Panc1 (cell line): ENCODE results near the gene FAM107B. TPM values are rescaled to one million over a fixed set of nuclear protein-coding genes. Genes with fewer than 3 reads are reported as not detected.

ENCODE experiments used
- ATAC-seq: fragments of 200-7000 bp; cut with Tn5 transposase; 2 replicates; pipeline ENCODE4 v1.9.1; 2020; ENCODE audit warnings: mild to moderate bottlenecking, moderate library complexity
- BruUV-seq: library from RNA; stranded (reverse); fragments of 400-500 nt; replicated peaks from 2 replicates; lab custom pipeline; 2021; lab: Mats Ljungman, UMichigan
- CTCF ChIA-PET: fragments of 300-600 bp; sonication (Branson Sonifier 250); formaldehyde crosslinking; loops from one replicate; lab custom pipeline; 2022; ENCODE audit warnings: antibody characterized with exemption; lab: Charles Lee
- POLR2A ChIA-PET: fragments of 300-600 bp; sonication (Branson Sonifier 250); formaldehyde crosslinking; loops from one replicate; lab custom pipeline; 2022; ENCODE audit warnings: antibody characterized with exemption; lab: Charles Lee
- DNase-seq: peaks from one replicate; pipeline ENCODE4 v3.0.0-alpha.2; 2010; ENCODE audit warnings: low read depth, low spot score
- H3K27ac ChIP-seq: 2 replicates; pipeline ENCODE4 v1.5.1; 2011; ENCODE audit warnings: mild to moderate bottlenecking, low read length, inconsistent platforms
- H3K27me3 ChIP-seq: fragments of 200-500 bp; sonication (Bioruptor generic); 2 replicates; pipeline ENCODE4 v1.6.0; 2014; ENCODE audit warnings: low read length, inconsistent platforms; ENCODE audit not compliant: control insufficient read depth, insufficient read depth
- H3K36me3 ChIP-seq: fragments of 200-500 bp; sonication (Bioruptor generic); 2 replicates; pipeline ENCODE4 v1.5.1; 2014; ENCODE audit warnings: inconsistent platforms, mild to moderate bottlenecking, low read length, moderate library complexity; ENCODE audit not compliant: control insufficient read depth, insufficient read depth
- H3K4me1 ChIP-seq: 2 replicates; pipeline ENCODE4 v1.5.1; 2011; ENCODE audit warnings: inconsistent platforms, mild to moderate bottlenecking, low read length, moderate library complexity; ENCODE audit not compliant: control insufficient read depth, insufficient read depth
- H3K4me3 ChIP-seq, 2 experiments: 2 replicates each; pipeline ENCODE4 v1.5.1; 2011 to 2012; ENCODE audit warnings: low read depth in 2 of 2, low read length in 2 of 2, mild to moderate bottlenecking in 2 of 2, inconsistent platforms in 1 of 2, moderate library complexity in 1 of 2
- H3K9me3 ChIP-seq: fragments of 200-500 bp; sonication (Bioruptor generic); 2 replicates; pipeline ENCODE4 v1.5.1; 2014; ENCODE audit warnings: low read depth, mild to moderate bottlenecking, inconsistent platforms, low read length, moderate library complexity; ENCODE audit not compliant: control insufficient read depth, insufficient read depth
- POLR2AphosphoS5 ChIP-seq: IDR thresholded peaks from 2 replicates; pipeline ENCODE4 v1.6.1; 2012; ENCODE audit warnings: mild to moderate bottlenecking, low read depth, low read length, moderate library complexity
- SIN3A ChIP-seq: IDR thresholded peaks from 2 replicates; pipeline ENCODE4 v1.6.1; 2012; ENCODE audit warnings: low read depth, mild to moderate bottlenecking, low read length, moderate library complexity, borderline replicate concordance; ENCODE audit not compliant: insufficient read depth
- TCF7L2 ChIP-seq: IDR thresholded peaks from 2 replicates; pipeline ENCODE4 v1.6.1; 2011; ENCODE audit warnings: mild to moderate bottlenecking, low read depth, low read length, inconsistent platforms
- in situ Hi-C: cut with HindIII; loops from 2 replicates; pipeline ENCODE4 v1.10.0; 2016; ENCODE audit warnings: low sequenced_read_pairs, low pct_unique_long_range_greater_than_20kb
- intact Hi-C: fragments of 100-400 bp; cut with micrococcal nuclease; formaldehyde crosslinking; loops from one replicate; pipeline ENCODE4 v1.10.0; 2022; ENCODE audit not compliant: unreplicated experiment
- total RNA-seq: library from RNA; stranded (reverse); gene quantifications from one replicate; pipeline ENCODE4 v1.2.1, GENCODE V29; 2021; ENCODE audit not compliant: unreplicated experiment
- TF ChIP-seq, protein P1 (sequence below): fragments of 450-650 bp; IDR thresholded peaks from 2 replicates; pipeline ENCODE4 v1.5.1; 2017; ENCODE audit warnings: mild to moderate bottlenecking
- TF ChIP-seq, protein P2 (sequence below), 2 experiments: IDR thresholded peaks; 2 replicates each; pipeline ENCODE4 v1.6.1; 2011 to 2012; ENCODE audit warnings: low read depth in 2 of 2, control low read depth in 1 of 2, low read length in 1 of 2, mild to moderate bottlenecking in 1 of 2, moderate library complexity in 1 of 2; ENCODE audit not compliant: insufficient read depth in 1 of 2

The FAM107B gene
- total RNA-seq, 1 experiment from 2014 or later: 13.4 TPM

DNA sequence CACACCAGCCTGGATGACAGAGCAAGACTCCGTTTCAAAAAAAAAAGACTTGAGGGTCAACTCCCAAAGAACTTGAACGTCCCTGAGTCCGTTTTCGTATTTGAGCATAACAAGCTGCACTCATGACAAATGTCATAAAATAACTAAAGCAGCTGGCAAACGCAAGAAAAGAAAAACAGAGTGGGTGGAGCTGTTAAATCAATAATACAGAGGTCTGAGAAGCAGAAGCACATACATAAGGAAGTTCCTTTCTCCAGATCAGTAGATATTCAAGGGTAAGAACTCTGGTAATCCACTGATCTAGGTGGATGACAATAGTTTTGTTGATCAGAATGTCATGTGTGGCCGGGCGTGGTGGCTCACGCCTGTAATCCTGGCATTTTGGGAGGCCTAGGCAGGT, 150.1 kb downstream of the FAM107B start:
- POLR2A ChIA-PET: no interaction called here
- CTCF ChIA-PET: no interaction called here
- H3K27me3 ChIP-seq: no peaks in the 10 kb centered on the region
- H3K4me3 ChIP-seq: no peak overlapping the region
- no peaks in the 10 kb centered on the region for H3K9me3 ChIP-seq
- TF ChIP-seq, protein P1, sequence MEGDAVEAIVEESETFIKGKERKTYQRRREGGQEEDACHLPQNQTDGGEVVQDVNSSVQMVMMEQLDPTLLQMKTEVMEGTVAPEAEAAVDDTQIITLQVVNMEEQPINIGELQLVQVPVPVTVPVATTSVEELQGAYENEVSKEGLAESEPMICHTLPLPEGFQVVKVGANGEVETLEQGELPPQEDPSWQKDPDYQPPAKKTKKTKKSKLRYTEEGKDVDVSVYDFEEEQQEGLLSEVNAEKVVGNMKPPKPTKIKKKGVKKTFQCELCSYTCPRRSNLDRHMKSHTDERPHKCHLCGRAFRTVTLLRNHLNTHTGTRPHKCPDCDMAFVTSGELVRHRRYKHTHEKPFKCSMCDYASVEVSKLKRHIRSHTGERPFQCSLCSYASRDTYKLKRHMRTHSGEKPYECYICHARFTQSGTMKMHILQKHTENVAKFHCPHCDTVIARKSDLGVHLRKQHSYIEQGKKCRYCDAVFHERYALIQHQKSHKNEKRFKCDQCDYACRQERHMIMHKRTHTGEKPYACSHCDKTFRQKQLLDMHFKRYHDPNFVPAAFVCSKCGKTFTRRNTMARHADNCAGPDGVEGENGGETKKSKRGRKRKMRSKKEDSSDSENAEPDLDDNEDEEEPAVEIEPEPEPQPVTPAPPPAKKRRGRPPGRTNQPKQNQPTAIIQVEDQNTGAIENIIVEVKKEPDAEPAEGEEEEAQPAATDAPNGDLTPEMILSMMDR: no peak
- no peak overlapping the region for H3K27ac ChIP-seq
- intact Hi-C loops: no loop called here
- H3K36me3 ChIP-seq: no peaks in the 10 kb centered on the region
- DNase-seq (no peak), ATAC-seq (no peak)
- no TSS peak for BruUV-seq
- H3K4me1 ChIP-seq: no peaks in the 10 kb centered on the region
- in situ Hi-C loops: no loop called here

DNA sequence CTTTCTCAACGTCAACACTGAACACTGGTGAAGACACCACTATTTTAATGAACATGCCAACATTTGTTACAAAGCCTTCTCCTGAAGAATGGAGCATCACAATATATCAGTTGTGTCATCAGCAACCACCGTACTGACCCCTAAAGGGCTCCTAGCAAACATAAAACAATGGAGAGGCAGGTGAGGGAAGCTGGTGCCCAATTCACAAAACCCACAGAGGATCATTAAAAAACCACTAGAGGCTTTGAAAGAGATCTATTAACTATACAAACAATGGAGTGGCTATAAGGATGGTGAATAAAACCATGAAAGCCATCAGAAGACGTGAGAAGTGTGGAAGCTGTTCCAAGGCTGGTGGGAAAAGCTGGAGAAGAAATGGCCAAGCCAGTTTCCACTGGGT, 150.8 kb downstream of the FAM107B start:
- H3K27me3 ChIP-seq: no peaks in the 10 kb centered on the region
- H3K36me3 ChIP-seq: no peaks in the 10 kb centered on the region
- TF ChIP-seq, protein P1: no peak
- TF ChIP-seq, protein P2, sequence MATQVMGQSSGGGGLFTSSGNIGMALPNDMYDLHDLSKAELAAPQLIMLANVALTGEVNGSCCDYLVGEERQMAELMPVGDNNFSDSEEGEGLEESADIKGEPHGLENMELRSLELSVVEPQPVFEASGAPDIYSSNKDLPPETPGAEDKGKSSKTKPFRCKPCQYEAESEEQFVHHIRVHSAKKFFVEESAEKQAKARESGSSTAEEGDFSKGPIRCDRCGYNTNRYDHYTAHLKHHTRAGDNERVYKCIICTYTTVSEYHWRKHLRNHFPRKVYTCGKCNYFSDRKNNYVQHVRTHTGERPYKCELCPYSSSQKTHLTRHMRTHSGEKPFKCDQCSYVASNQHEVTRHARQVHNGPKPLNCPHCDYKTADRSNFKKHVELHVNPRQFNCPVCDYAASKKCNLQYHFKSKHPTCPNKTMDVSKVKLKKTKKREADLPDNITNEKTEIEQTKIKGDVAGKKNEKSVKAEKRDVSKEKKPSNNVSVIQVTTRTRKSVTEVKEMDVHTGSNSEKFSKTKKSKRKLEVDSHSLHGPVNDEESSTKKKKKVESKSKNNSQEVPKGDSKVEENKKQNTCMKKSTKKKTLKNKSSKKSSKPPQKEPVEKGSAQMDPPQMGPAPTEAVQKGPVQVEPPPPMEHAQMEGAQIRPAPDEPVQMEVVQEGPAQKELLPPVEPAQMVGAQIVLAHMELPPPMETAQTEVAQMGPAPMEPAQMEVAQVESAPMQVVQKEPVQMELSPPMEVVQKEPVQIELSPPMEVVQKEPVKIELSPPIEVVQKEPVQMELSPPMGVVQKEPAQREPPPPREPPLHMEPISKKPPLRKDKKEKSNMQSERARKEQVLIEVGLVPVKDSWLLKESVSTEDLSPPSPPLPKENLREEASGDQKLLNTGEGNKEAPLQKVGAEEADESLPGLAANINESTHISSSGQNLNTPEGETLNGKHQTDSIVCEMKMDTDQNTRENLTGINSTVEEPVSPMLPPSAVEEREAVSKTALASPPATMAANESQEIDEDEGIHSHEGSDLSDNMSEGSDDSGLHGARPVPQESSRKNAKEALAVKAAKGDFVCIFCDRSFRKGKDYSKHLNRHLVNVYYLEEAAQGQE (IDR thresholded peaks at IDR 0.05; ENCODE audit: insufficient read depth in 1 of 2, low read depth in 2 of 2, low read length in 1 of 2): no peak
- TF ChIP-seq POLR2AphosphoS5 (no peak), SIN3A (no peak), TCF7L2 (no peak)
- no peak overlapping the region for H3K4me3 ChIP-seq
- no peaks in the 10 kb centered on the region for H3K9me3 ChIP-seq
- no peak overlapping the region for H3K27ac ChIP-seq
- ATAC-seq (no peak), DNase-seq (no peak)
- in situ Hi-C loops: no loop called here
- ChIA-PET POLR2A (no interaction called here), CTCF (no interaction called here)
- no peaks in the 10 kb centered on the region for H3K4me1 ChIP-seq
- intact Hi-C loops: no loop called here
- no TSS peak for BruUV-seq

DNA sequence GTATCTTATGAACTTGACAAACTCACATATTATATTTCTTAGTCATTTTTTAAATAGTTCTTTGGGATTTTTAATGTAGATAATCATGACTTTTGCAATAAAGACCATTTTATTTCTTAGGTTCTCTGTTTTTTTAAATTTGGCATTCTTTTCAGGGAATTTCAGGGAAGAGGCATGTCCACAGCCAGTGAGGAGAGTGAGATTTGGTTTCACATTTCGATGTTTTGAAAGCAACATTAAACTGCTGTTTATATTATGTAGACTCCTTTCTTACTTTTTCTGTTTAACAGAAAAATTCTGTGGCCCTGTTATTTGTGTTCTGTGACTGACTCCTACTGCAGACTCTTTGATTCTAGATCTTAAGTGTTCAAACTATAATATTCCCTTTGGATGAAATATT, 153.7 kb downstream of the FAM107B start:
- H3K9me3 ChIP-seq: no peaks in the 10 kb centered on the region
- in situ Hi-C loops (no loop called here), intact Hi-C loops (no loop called here)
- no peak overlapping the region for H3K27ac ChIP-seq
- DNase-seq (no peak), ATAC-seq (no peak)
- H3K4me1 ChIP-seq: no peaks in the 10 kb centered on the region
- BruUV-seq: no TSS peak
- no peaks in the 10 kb centered on the region for H3K36me3 ChIP-seq
- POLR2A ChIA-PET: no interaction called here
- CTCF ChIA-PET: no interaction called here
- TF ChIP-seq SIN3A (no peak), POLR2AphosphoS5 (no peak), TCF7L2 (no peak)
- TF ChIP-seq, protein P2 (IDR thresholded peaks at IDR 0.05; ENCODE audit: insufficient read depth in 1 of 2, low read depth in 2 of 2, low read length in 1 of 2): no peak
- TF ChIP-seq, protein P1: no peak
- H3K27me3 ChIP-seq: no peaks in the 10 kb centered on the region
- no peak overlapping the region for H3K4me3 ChIP-seq
